Measurements from ENCODE around the gene THBS4. TPM values are rescaled to one million over a fixed set of nuclear protein-coding genes. Genes with fewer than 3 reads are reported as not detected.

Gene THBS4
- total RNA-seq, 1 experiment from 2014 or later: 2.0 TPM

- no peaks in the 10 kb centered on the region for H3K9me2 ChIP-seq (replicated peaks; ENCODE audit: insufficient read depth, low read length)
- no peaks in the 10 kb centered on the region for H3K9me3 ChIP-seq (ENCODE audit: low read length)
- H3K4me2 ChIP-seq (ENCODE audit: low read depth, low read length, poor library complexity, severe bottlenecking): no peak overlapping the region
- no peaks in the 10 kb centered on the region for H3K36me3 ChIP-seq (ENCODE audit: insufficient read depth, low read length)
- H3K79me2 ChIP-seq (ENCODE audit: low read length): no peaks in the 10 kb centered on the region
- no peaks in the 10 kb centered on the region for H3K4me1 ChIP-seq (ENCODE audit: low read length)
- no peak overlapping the region for H3K9ac ChIP-seq (ENCODE audit: low read length)
- DNase-seq: no peak
- no peaks in the 10 kb centered on the region for H3K27me3 ChIP-seq (ENCODE audit: low read length)
- no peak overlapping the region for H3K27ac ChIP-seq (ENCODE audit: low read length)
- no peak overlapping the region for H3K4me3 ChIP-seq (ENCODE audit: low read length)
- H2AFZ ChIP-seq (ENCODE audit: low read length): no peak overlapping the region
- no peaks in the 10 kb centered on the region for H4K20me1 ChIP-seq (ENCODE audit: insufficient read depth, low read depth, low read length)
Observed at GRCh38 chr5:80008995-80009765, 26.0 kb upstream of the THBS4 start.

- Histone ChIP-seq H2AFZ (ENCODE audit: low read length) (no peak overlapping the region), H3K9ac (ENCODE audit: low read length) (no peak overlapping the region), H3K27ac (ENCODE audit: low read length) (no peak overlapping the region), H3K9me2 (replicated peaks; ENCODE audit: insufficient read depth, low read length) (no peaks in the 10 kb centered on the region), H3K36me3 (ENCODE audit: insufficient read depth, low read length) (no peaks in the 10 kb centered on the region), H3K4me3 (ENCODE audit: low read length) (no peak overlapping the region), H4K20me1 (ENCODE audit: insufficient read depth, low read depth, low read length) (no peaks in the 10 kb centered on the region), H3K27me3 (ENCODE audit: low read length) (no peaks in the 10 kb centered on the region), H3K9me3 (ENCODE audit: low read length) (no peaks in the 10 kb centered on the region), H3K4me2 (ENCODE audit: low read depth, low read length, poor library complexity, severe bottlenecking) (no peak overlapping the region), H3K4me1 (ENCODE audit: low read length) (no peaks in the 10 kb centered on the region), H3K79me2 (ENCODE audit: low read length) (no peaks in the 10 kb centered on the region)
- no peak for DNase-seq
Observed at GRCh38 chr5:80010754-80011392, 24.3 kb upstream of the THBS4 start.

GRCh38 chr5:80025069-80025468 is 10.1 kb upstream of the THBS4 start:
- Histone ChIP-seq H4K20me1 (ENCODE audit: insufficient read depth, low read depth, low read length) (no peaks in the 10 kb centered on the region), H3K36me3 (ENCODE audit: insufficient read depth, low read length) (no peaks in the 10 kb centered on the region), H3K79me2 (ENCODE audit: low read length) (no peaks in the 10 kb centered on the region), H3K9me2 (replicated peaks; ENCODE audit: insufficient read depth, low read length) (0 out of 2 replicates have a peak, but pooled peaks cover 3% of the 10 kb centered on the region), H3K27me3 (ENCODE audit: low read length) (no peaks in the 10 kb centered on the region), H3K4me1 (ENCODE audit: low read length) (no peaks in the 10 kb centered on the region), H3K27ac (ENCODE audit: low read length) (no peak overlapping the region), H3K9ac (ENCODE audit: low read length) (no peak overlapping the region), H2AFZ (ENCODE audit: low read length) (no peak overlapping the region), H3K4me3 (ENCODE audit: low read length) (no peak overlapping the region), H3K9me3 (ENCODE audit: low read length) (no peaks in the 10 kb centered on the region), H3K4me2 (ENCODE audit: low read depth, low read length, poor library complexity, severe bottlenecking) (no peak overlapping the region)
- no peak for DNase-seq

- H4K20me1 ChIP-seq (ENCODE audit: insufficient read depth, low read depth, low read length): no peaks in the 10 kb centered on the region
- no peaks in the 10 kb centered on the region for H3K36me3 ChIP-seq (ENCODE audit: insufficient read depth, low read length)
- no peaks in the 10 kb centered on the region for H3K27me3 ChIP-seq (ENCODE audit: low read length)
- H3K9me3 ChIP-seq (ENCODE audit: low read length): no peaks in the 10 kb centered on the region
- DNase-seq: no peak
- no peak overlapping the region for H2AFZ ChIP-seq (ENCODE audit: low read length)
- H3K4me2 ChIP-seq (ENCODE audit: low read depth, low read length, poor library complexity, severe bottlenecking): no peak overlapping the region
- H3K4me3 ChIP-seq (ENCODE audit: low read length): no peak overlapping the region
- H3K4me1 ChIP-seq (ENCODE audit: low read length): no peaks in the 10 kb centered on the region
- H3K27ac ChIP-seq (ENCODE audit: low read length): no peak overlapping the region
- H3K9ac ChIP-seq (ENCODE audit: low read length): no peak overlapping the region
- 0 out of 2 replicates have a peak, but pooled peaks cover 3% of the 10 kb centered on the region for H3K9me2 ChIP-seq (replicated peaks; ENCODE audit: insufficient read depth, low read length)
- H3K79me2 ChIP-seq (ENCODE audit: low read length): no peaks in the 10 kb centered on the region
Observed at GRCh38 chr5:80026841-80027240, 8.3 kb upstream of the THBS4 start.

- no peaks in the 10 kb centered on the region for H3K27me3 ChIP-seq (ENCODE audit: low read length)
- no peaks in the 10 kb centered on the region for H3K9me3 ChIP-seq (ENCODE audit: low read length)
- H3K4me1 ChIP-seq (ENCODE audit: low read length): peaks cover 5% of the 10 kb centered on the region
- no peak overlapping the region for H3K4me3 ChIP-seq (ENCODE audit: low read length)
- H3K9ac ChIP-seq (ENCODE audit: low read length): no peak overlapping the region
- H4K20me1 ChIP-seq (ENCODE audit: insufficient read depth, low read depth, low read length): no peaks in the 10 kb centered on the region
- DNase-seq: no peak
- H3K36me3 ChIP-seq (ENCODE audit: insufficient read depth, low read length): no peaks in the 10 kb centered on the region
- H3K79me2 ChIP-seq (ENCODE audit: low read length): no peaks in the 10 kb centered on the region
- H3K9me2 ChIP-seq (replicated peaks; ENCODE audit: insufficient read depth, low read length): no peaks in the 10 kb centered on the region
- H3K27ac ChIP-seq (ENCODE audit: low read length): no peak overlapping the region
- no peak overlapping the region for H3K4me2 ChIP-seq (ENCODE audit: low read depth, low read length, poor library complexity, severe bottlenecking)
- H2AFZ ChIP-seq (ENCODE audit: low read length): no peak overlapping the region
Observed at GRCh38 chr5:80031109-80031508, 4.0 kb upstream of the THBS4 start.

- H4K20me1 ChIP-seq (ENCODE audit: insufficient read depth, low read depth, low read length): no peaks in the 10 kb centered on the region
- H3K27me3 ChIP-seq (ENCODE audit: low read length): no peaks in the 10 kb centered on the region
- H3K4me2 ChIP-seq (ENCODE audit: low read depth, low read length, poor library complexity, severe bottlenecking): no peak overlapping the region
- H2AFZ ChIP-seq (ENCODE audit: low read length): no peak overlapping the region
- H3K4me3 ChIP-seq (ENCODE audit: low read length): no peak overlapping the region
- no peak overlapping the region for H3K27ac ChIP-seq (ENCODE audit: low read length)
- H3K9me2 ChIP-seq (replicated peaks; ENCODE audit: insufficient read depth, low read length): no peaks in the 10 kb centered on the region
- no peaks in the 10 kb centered on the region for H3K36me3 ChIP-seq (ENCODE audit: insufficient read depth, low read length)
- no peaks in the 10 kb centered on the region for H3K79me2 ChIP-seq (ENCODE audit: low read length)
- no peak overlapping the region for H3K9ac ChIP-seq (ENCODE audit: low read length)
- peaks cover 29% of the 10 kb centered on the region for H3K4me1 ChIP-seq (ENCODE audit: low read length)
- no peaks in the 10 kb centered on the region for H3K9me3 ChIP-seq (ENCODE audit: low read length)
- no peak for DNase-seq
Observed at GRCh38 chr5:80033513-80033912, 1.6 kb upstream of the THBS4 start.

GRCh38 chr5:80034559-80034958 is 589 bp upstream of the THBS4 start:
- H3K27me3 ChIP-seq (ENCODE audit: low read length): no peaks in the 10 kb centered on the region
- H3K9me2 ChIP-seq (replicated peaks; ENCODE audit: insufficient read depth, low read length): no peaks in the 10 kb centered on the region
- no peaks in the 10 kb centered on the region for H3K79me2 ChIP-seq (ENCODE audit: low read length)
- H4K20me1 ChIP-seq (ENCODE audit: insufficient read depth, low read depth, low read length): no peaks in the 10 kb centered on the region
- no peak overlapping the region for H3K4me3 ChIP-seq (ENCODE audit: low read length)
- no peak for DNase-seq
- H3K9ac ChIP-seq (ENCODE audit: low read length): no peak overlapping the region
- no peak overlapping the region for H2AFZ ChIP-seq (ENCODE audit: low read length)
- no peak overlapping the region for H3K27ac ChIP-seq (ENCODE audit: low read length)
- no peaks in the 10 kb centered on the region for H3K9me3 ChIP-seq (ENCODE audit: low read length)
- no peak overlapping the region for H3K4me2 ChIP-seq (ENCODE audit: low read depth, low read length, poor library complexity, severe bottlenecking)
- no peaks in the 10 kb centered on the region for H3K36me3 ChIP-seq (ENCODE audit: insufficient read depth, low read length)
- peaks cover 39% of the 10 kb centered on the region for H3K4me1 ChIP-seq (ENCODE audit: low read length)

- H3K4me1 ChIP-seq (ENCODE audit: low read length): peaks cover 44% of the 10 kb centered on the region
- no peaks in the 10 kb centered on the region for H3K36me3 ChIP-seq (ENCODE audit: insufficient read depth, low read length)
- H3K9ac ChIP-seq (ENCODE audit: low read length): no peak overlapping the region
- DNase-seq: no peak
- no peak overlapping the region for H2AFZ ChIP-seq (ENCODE audit: low read length)
- peak overlapping the region; percentile 67 for H3K4me2 ChIP-seq (ENCODE audit: low read depth, low read length, poor library complexity, severe bottlenecking)
- no peaks in the 10 kb centered on the region for H3K27me3 ChIP-seq (ENCODE audit: low read length)
- no peak overlapping the region; the same call in 1 of the 2 replicates for H3K27ac ChIP-seq (ENCODE audit: low read length)
- no peaks in the 10 kb centered on the region for H4K20me1 ChIP-seq (ENCODE audit: insufficient read depth, low read depth, low read length)
- no peaks in the 10 kb centered on the region for H3K9me2 ChIP-seq (replicated peaks; ENCODE audit: insufficient read depth, low read length)
- H3K9me3 ChIP-seq (ENCODE audit: low read length): no peaks in the 10 kb centered on the region
- H3K79me2 ChIP-seq (ENCODE audit: low read length): no peaks in the 10 kb centered on the region
- no peak overlapping the region for H3K4me3 ChIP-seq (ENCODE audit: low read length)
Observed at GRCh38 chr5:80035839-80036238, 691 bp downstream of the THBS4 start.
